Measurements from ENCODE around the gene IL17C.

IL17C gene

DNA sequence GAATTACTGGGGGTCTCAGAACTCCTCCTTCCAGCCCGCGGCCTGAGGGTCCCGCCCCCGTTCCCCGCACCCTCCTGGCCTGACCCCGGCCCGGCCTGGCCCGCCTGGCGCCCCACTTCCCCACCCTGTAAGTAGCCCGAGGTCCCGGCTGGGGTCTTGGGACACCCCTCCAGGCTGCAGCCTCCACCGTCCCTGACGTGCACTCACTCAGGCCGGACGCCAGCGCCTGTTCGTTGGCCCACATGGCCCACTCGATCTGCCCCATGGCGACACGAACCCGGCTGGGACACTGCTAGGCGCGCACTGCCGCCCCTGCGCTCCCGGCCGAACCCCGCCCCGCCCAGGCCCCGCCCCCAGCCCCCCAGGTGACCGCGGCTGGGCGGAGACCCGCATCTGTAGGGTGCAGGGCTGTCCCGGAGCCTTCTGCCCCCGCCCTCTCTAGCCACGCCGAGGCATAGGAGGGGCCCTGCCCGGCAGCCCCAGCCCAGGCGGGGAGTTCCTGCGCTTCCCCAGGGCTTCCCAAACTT, 12.4 kb downstream of the IL17C start, which contains the start of gene CYBA:
Gene CYBA, minus strand, starts transcription at position 305 of the 527 bp plus-strand sequence. Its CDS starts 40 bp downstream, at position 265.
- H3F3A ChIP-seq (ENCODE audit: insufficient read depth): no peaks in the 10 kb centered on the region
- H3K9me3 ChIP-seq (ENCODE audit: insufficient read depth, low read length): no peaks in the 10 kb centered on the region
- no peaks in the 10 kb centered on the region for H3K27me3 ChIP-seq (ENCODE audit: low read length)
- H3K79me2 ChIP-seq (ENCODE audit: insufficient read depth, low read length): peaks cover 26% of the 10 kb centered on the region
- H3K36me3 ChIP-seq (ENCODE audit: low read length): no peaks in the 10 kb centered on the region
- peak within 1 kb of the TSS; percentile 86 for H3K4me2 ChIP-seq (ENCODE audit: low read depth, low read length, poor library complexity, severe bottlenecking)
- no peak within 1 kb of the TSS for H2AFZ ChIP-seq (ENCODE audit: low read depth, low read length, severe bottlenecking)
- peak within 1 kb of the TSS; percentile 95 for H3K9ac ChIP-seq (ENCODE audit: low read length)
- peak within 1 kb of the TSS; percentile 90 for H3K27ac ChIP-seq (ENCODE audit: low read depth, low read length)
- peaks cover 12% of the 10 kb centered on the region; the same call in 1 of the 2 replicates for H4K20me1 ChIP-seq (ENCODE audit: low read depth, low read length)
- no peaks in the 10 kb centered on the region for H3K9me2 ChIP-seq (replicated peaks; ENCODE audit: insufficient read depth, low read length)
- peak within 1 kb of the TSS; percentile 80 for H3K4me3 ChIP-seq (ENCODE audit: insufficient read depth, low read length, poor library complexity, severe bottlenecking)
- no peak for TF ChIP-seq EZH2phosphoT487 (conservative IDR thresholded peaks at IDR 0.05; ENCODE audit: low read length)
- TF ChIP-seq, protein P1, sequence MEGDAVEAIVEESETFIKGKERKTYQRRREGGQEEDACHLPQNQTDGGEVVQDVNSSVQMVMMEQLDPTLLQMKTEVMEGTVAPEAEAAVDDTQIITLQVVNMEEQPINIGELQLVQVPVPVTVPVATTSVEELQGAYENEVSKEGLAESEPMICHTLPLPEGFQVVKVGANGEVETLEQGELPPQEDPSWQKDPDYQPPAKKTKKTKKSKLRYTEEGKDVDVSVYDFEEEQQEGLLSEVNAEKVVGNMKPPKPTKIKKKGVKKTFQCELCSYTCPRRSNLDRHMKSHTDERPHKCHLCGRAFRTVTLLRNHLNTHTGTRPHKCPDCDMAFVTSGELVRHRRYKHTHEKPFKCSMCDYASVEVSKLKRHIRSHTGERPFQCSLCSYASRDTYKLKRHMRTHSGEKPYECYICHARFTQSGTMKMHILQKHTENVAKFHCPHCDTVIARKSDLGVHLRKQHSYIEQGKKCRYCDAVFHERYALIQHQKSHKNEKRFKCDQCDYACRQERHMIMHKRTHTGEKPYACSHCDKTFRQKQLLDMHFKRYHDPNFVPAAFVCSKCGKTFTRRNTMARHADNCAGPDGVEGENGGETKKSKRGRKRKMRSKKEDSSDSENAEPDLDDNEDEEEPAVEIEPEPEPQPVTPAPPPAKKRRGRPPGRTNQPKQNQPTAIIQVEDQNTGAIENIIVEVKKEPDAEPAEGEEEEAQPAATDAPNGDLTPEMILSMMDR (IDR thresholded peaks at IDR 0.05; ENCODE audit: insufficient read depth, low read length, poor library complexity, severe bottlenecking): no peak

DNA sequence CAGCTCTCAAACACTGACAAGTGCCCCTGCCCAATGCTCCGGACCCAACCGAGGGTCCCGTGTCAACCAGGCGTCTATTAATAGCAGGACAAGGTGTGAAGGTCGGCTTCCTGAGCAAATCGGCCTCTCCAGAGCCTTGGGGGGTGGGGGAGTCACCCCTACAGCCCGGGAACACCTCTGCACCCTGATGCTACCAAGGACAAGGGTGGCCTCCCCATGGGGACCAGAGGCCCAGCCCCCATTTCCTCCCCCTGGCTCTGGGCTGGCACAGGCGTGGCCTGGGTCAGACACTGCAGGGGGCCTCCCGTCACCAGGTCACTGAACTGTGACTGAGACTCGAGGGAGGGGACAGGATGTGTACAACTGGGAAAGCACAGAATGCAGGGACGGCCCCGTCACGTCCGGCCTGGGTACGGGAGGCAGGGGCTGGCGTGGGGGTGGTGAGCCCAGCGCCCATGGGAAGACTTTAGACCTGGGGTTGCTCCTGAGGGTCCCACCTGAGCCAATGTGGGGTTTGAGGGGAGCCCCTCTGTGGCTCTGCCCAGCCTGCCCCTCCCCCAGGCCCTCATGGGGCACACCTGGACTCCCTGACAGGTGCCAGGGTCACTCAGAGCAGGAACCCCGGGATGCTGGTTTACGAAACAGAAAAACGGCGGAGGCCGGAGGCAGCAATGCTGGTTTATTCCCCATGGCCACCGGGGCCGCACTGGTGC, 13.1 kb downstream of the IL17C start:
- TF ChIP-seq EZH2phosphoT487 (conservative IDR thresholded peaks at IDR 0.05; ENCODE audit: low read length): no peak
- TF ChIP-seq, protein P1 (IDR thresholded peaks at IDR 0.05; ENCODE audit: insufficient read depth, low read length, poor library complexity, severe bottlenecking): no peak
- H3K79me2 ChIP-seq (ENCODE audit: insufficient read depth, low read length): peaks cover 26% of the 10 kb centered on the region
- no peak overlapping the region for H2AFZ ChIP-seq (ENCODE audit: low read depth, low read length, severe bottlenecking)
- no peaks in the 10 kb centered on the region for H3F3A ChIP-seq (ENCODE audit: insufficient read depth)
- H3K4me2 ChIP-seq (ENCODE audit: low read depth, low read length, poor library complexity, severe bottlenecking): peak overlapping the region; percentile 84
- H3K4me3 ChIP-seq (ENCODE audit: insufficient read depth, low read length, poor library complexity, severe bottlenecking): peak overlapping the region; percentile 80
- H3K9me3 ChIP-seq (ENCODE audit: insufficient read depth, low read length): no peaks in the 10 kb centered on the region
- H3K27ac ChIP-seq (ENCODE audit: low read depth, low read length): peak overlapping the region; percentile 90
- H4K20me1 ChIP-seq (ENCODE audit: low read depth, low read length): peaks cover 12% of the 10 kb centered on the region; the same call in 1 of the 2 replicates
- no peaks in the 10 kb centered on the region for H3K9me2 ChIP-seq (replicated peaks; ENCODE audit: insufficient read depth, low read length)
- H3K9ac ChIP-seq (ENCODE audit: low read length): peak overlapping the region; percentile 95
- H3K36me3 ChIP-seq (ENCODE audit: low read length): no peaks in the 10 kb centered on the region
- no peaks in the 10 kb centered on the region for H3K27me3 ChIP-seq (ENCODE audit: low read length)

DNA sequence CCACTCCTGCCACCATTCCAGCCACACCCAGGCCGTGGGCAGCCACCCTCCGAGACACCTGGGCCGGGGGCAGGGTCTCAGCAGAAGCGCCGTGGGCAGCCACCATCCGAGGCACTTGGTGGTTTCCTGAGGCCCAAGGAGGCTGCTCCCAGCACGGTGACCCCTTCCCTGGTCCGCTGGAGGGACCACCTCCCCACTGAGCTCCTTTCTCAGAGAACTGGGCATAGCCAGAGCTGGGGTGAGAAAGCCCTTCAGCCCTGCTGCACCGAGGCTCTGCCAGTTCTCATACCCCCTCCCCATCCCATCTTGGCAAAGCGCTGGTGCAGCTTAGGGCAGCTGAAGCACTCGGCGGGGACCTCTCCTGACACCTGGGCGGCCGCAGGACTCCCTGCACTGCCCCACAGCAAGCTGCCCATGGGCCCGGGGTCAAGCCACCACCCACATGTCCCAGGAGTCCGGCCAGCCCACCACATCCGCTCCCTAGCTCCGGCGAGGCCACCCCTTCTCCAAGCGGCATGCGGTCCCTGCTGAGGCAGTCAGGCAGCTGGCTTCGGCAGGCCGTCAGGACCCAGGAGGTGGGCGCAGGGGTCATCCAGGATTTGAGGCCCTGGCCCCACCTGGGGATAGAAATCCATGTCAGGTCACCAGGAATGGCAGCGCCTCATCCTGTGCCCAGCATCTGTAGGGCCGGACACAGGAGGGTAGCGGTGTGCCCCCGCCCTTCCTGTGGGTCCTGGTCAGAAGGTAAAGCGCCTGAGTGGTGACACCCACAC, 13.8 kb downstream of the IL17C start:
- no peaks in the 10 kb centered on the region for H3K36me3 ChIP-seq (ENCODE audit: low read length)
- H3K9ac ChIP-seq (ENCODE audit: low read length): peak overlapping the region; percentile 95
- peak overlapping the region; percentile 90 for H3K27ac ChIP-seq (ENCODE audit: low read depth, low read length)
- H3K4me3 ChIP-seq (ENCODE audit: insufficient read depth, low read length, poor library complexity, severe bottlenecking): peak overlapping the region; percentile 10
- peaks cover 26% of the 10 kb centered on the region for H3K79me2 ChIP-seq (ENCODE audit: insufficient read depth, low read length)
- no peaks in the 10 kb centered on the region for H3K9me2 ChIP-seq (replicated peaks; ENCODE audit: insufficient read depth, low read length)
- no peak for TF ChIP-seq EZH2phosphoT487 (conservative IDR thresholded peaks at IDR 0.05; ENCODE audit: low read length)
- TF ChIP-seq, protein P1 (IDR thresholded peaks at IDR 0.05; ENCODE audit: insufficient read depth, low read length, poor library complexity, severe bottlenecking): no peak
- peak overlapping the region; percentile 84 for H3K4me2 ChIP-seq (ENCODE audit: low read depth, low read length, poor library complexity, severe bottlenecking)
- no peaks in the 10 kb centered on the region for H3K27me3 ChIP-seq (ENCODE audit: low read length)
- H4K20me1 ChIP-seq (ENCODE audit: low read depth, low read length): peaks cover 12% of the 10 kb centered on the region; the same call in 1 of the 2 replicates
- H2AFZ ChIP-seq (ENCODE audit: low read depth, low read length, severe bottlenecking): no peak overlapping the region
- H3K9me3 ChIP-seq (ENCODE audit: insufficient read depth, low read length): no peaks in the 10 kb centered on the region
- no peaks in the 10 kb centered on the region for H3F3A ChIP-seq (ENCODE audit: insufficient read depth)

All from SU-DHL-6 (cell line).